NCI-H69 (cell line): Measurements from ENCODE around the gene ACTR1B.
"Not testable (repeated sequence)": the region's sequence is repeated elsewhere in the genome, so short reads cannot be mapped to it uniquely, and the experiment has no call there.

ENCODE experiments used
- DNase-seq: peaks from one replicate; lab custom pipeline; 2025; lab: John Stamatoyannopoulos, UW

Gene ACTR1B

GRCh38 chr2:97615746-97616145, 48.1 kb downstream of the ACTR1B start:
- not testable (repeated sequence) for DNase-seq

DNA sequence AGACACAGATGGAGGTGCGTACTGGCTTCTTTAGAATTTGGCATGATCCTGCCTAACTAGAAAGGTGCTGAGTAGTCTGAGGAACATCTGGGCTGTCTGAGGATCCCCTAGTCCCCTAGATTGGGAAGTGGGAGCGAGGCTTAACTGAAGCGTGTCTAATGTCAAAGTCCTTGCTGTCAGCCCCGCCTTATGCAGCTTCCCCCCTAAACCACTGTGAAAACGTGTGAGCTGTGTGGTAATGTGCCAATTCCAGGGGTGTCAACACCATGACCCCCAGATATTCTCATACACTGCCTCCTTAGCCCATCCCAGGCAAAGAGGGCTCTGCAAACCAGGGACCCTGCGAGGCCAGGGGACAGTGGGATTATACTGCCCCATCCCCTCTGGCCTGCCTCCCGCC, 51.9 kb downstream of the ACTR1B start:
- DNase-seq = not testable (repeated sequence)

GRCh38 chr2:97608745-97609144, 55.1 kb downstream of the ACTR1B start:
- DNase-seq = not testable (repeated sequence)
